Kidney (tissue), 14 donors: ENCODE results near the gene ATG13. TPM values are rescaled to one million over a fixed set of nuclear protein-coding genes. Genes with fewer than 3 reads are reported as not detected.

Source experiments
- DNase-seq, 5 donors: peaks; one replicate each; pipeline ENCODE4 v3.0.0-alpha.2; 2013 to 2020
- FAIRE-seq: peaks from 2 replicates; lab custom pipeline; 2012; peaks lifted over from hg19 to GRCh38; lab: Jason Lieb, UNC
- H3K27ac ChIP-seq, 2 donors: one replicate each; pipeline ENCODE4 v1.7.0; 2013; ENCODE audit warnings: low read depth in 2 of 2, low read length in 2 of 2, inconsistent platforms in 1 of 2
- H3K27me3 ChIP-seq: one replicate; pipeline ENCODE4 v1.7.1; 2013; ENCODE audit warnings: low read length, inconsistent platforms; ENCODE audit not compliant: control insufficient read depth, insufficient read depth
- H3K36me3 ChIP-seq, 3 donors: one replicate each; pipeline versions ENCODE4 v1.7.0 to v1.7.1; 2013; ENCODE audit warnings: low read length in 3 of 3, control low read depth in 1 of 3, inconsistent platforms in 1 of 3; ENCODE audit not compliant: insufficient read depth in 3 of 3, control insufficient read depth in 2 of 3
- H3K4me1 ChIP-seq, 3 donors: one replicate each; pipeline versions ENCODE4 v1.7.0 to v1.7.1; 2013; ENCODE audit warnings: low read length in 3 of 3, inconsistent platforms in 1 of 3, low read depth in 1 of 3; ENCODE audit not compliant: control insufficient read depth in 2 of 3, insufficient read depth in 2 of 3
- H3K4me3 ChIP-seq, 3 donors: one replicate each; pipeline versions ENCODE4 v1.7.0 to v1.8.1; 2013; ENCODE audit warnings: low read length in 3 of 3, control low read depth in 1 of 3, inconsistent platforms in 1 of 3
- H3K9ac ChIP-seq, 3 donors: one replicate each; pipeline versions ENCODE4 v1.7.0 to v1.7.1; 2013; ENCODE audit warnings: low read length in 3 of 3, control low read depth in 1 of 3, inconsistent platforms in 1 of 3
- H3K9me3 ChIP-seq, 3 donors: one replicate each; pipeline versions ENCODE4 v1.7.0 to v1.7.1; 2013; ENCODE audit warnings: low read length in 3 of 3, control low read depth in 1 of 3, inconsistent platforms in 1 of 3; ENCODE audit not compliant: control insufficient read depth in 2 of 3, insufficient read depth in 1 of 3
- intact Hi-C: fragments of 100-400 bp; cut with DNase I; formaldehyde crosslinking; loops from one replicate; pipeline ENCODE4 v1.11.1; 2022
- polyA plus RNA-seq: library from polyadenylated mRNA; stranded (reverse); fragments of 350-450 nt; fragmentation: Illumina TruSeq; extraction: RNeasy Lipid Tissue Mini Kit (QIAGEN cat#74804); gene quantifications from one replicate; pipeline ENCODE4 v1.2.3, GENCODE V29; 2014; ENCODE audit warnings: low read depth, low replicate concordance; ENCODE audit not compliant: insufficient read depth
- total RNA-seq: library from RNA; stranded (reverse); fragmentation: NEBNext Ultra II Directional; extraction: Animal tissue kit (Norgen Biotek cat#: 25700); gene quantifications from one replicate; pipeline ENCODE4 v1.2.1, GENCODE V29; 2021
- TF ChIP-seq, protein P1 (sequence below): IDR thresholded peaks from 3 replicates; pipeline ENCODE4 v1.5.1; 2012; ENCODE audit warnings: mild to moderate bottlenecking, moderate library complexity, borderline replicate concordance; ENCODE audit not compliant: insufficient read depth; ENCODE audit errors: extremely low read depth
- donor health status: control.
- donor health status: control.
- donor health status: control.
- donor health status: control.
- donor health status: control.
- donor health status: DM: yes; HTN: yes; CAD: no.
- donor health status: Normal renal cell carcinoma (clear cell type).

ATG13 gene
- total and polyA plus RNA-seq, 2 donors from 2014 or later = 40.1 to 73.5 TPM

DNA sequence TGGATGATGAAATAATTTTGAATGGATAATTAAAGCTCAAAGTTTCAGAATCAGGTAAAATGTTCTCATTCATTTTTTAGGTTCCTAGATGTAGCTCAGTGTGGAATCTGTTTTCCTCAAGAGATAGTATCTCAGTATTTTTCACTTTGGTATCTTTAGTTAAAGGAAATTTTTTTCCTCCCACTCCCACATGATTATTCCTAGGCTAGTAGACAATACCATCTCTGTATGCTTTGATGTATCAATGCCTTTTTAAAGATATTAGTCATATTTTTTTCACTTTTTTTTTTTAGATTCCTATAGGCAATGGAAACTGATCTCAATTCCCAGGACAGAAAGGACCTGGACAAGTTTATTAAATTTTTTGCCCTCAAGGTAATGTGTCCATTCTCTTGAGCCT is 26.6 kb downstream of the ATG13 start:
- H3K9me3 ChIP-seq = no peaks in the 10 kb centered on the region
- H3K9ac ChIP-seq = no peak overlapping the region
- no peak overlapping the region for H3K27ac ChIP-seq
- no peak for DNase-seq
- peaks cover 0 to 14% (median 0%) of the 10 kb centered on the region in 3 donors for H3K4me1 ChIP-seq
- H3K4me3 ChIP-seq = no peak overlapping the region
- FAIRE-seq = no peak
- intact Hi-C loops = no loop called here
- TF ChIP-seq, protein P1, sequence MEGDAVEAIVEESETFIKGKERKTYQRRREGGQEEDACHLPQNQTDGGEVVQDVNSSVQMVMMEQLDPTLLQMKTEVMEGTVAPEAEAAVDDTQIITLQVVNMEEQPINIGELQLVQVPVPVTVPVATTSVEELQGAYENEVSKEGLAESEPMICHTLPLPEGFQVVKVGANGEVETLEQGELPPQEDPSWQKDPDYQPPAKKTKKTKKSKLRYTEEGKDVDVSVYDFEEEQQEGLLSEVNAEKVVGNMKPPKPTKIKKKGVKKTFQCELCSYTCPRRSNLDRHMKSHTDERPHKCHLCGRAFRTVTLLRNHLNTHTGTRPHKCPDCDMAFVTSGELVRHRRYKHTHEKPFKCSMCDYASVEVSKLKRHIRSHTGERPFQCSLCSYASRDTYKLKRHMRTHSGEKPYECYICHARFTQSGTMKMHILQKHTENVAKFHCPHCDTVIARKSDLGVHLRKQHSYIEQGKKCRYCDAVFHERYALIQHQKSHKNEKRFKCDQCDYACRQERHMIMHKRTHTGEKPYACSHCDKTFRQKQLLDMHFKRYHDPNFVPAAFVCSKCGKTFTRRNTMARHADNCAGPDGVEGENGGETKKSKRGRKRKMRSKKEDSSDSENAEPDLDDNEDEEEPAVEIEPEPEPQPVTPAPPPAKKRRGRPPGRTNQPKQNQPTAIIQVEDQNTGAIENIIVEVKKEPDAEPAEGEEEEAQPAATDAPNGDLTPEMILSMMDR = no peak
- H3K27me3 ChIP-seq = no peaks in the 10 kb centered on the region
- H3K36me3 ChIP-seq = peaks cover 2 to 11% (median 5%) of the 10 kb centered on the region in 3 donors

- FAIRE-seq = no peak
- no peak overlapping the region for H3K9ac ChIP-seq
- TF ChIP-seq, protein P1 = no peak
These were observed 31.9 kb downstream of the ATG13 start for GRCh38 chr11:46649180-46649738.

DNA sequence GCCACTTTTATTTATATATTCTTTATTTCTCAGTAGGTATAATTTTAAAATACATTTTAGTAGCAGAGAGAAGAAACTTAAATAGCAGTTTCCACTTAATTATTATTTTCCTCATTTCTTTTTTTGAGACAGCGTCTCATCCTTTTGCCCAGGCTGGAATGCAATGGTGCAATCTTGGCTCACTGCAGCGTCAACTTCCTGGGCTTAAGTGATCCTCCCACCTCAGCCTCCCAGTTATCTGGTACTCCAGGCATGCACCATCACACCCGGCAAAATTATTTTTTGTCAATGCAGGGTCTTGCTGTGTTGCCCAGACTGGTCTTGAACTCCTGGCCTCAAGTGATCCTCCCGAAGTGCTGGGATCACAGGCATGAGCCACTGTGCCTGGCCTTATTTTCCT is 38.3 kb downstream of the ATG13 start:
- TF ChIP-seq, protein P1 = no peak
- FAIRE-seq = no peak
- intact Hi-C loops = no loop called here
- Histone ChIP-seq H3K4me1 (no peaks in the 10 kb centered on the region), H3K9me3 (no peaks in the 10 kb centered on the region), H3K9ac (no peak overlapping the region), H3K36me3 (peaks cover 13 to 59% (median 38%) of the 10 kb centered on the region in 3 donors), H3K27ac (no peak overlapping the region), H3K4me3 (no peak overlapping the region), H3K27me3 (no peaks in the 10 kb centered on the region)
- DNase-seq = no peak

More at GRCh38 chr11:46649180-46649738, 31.9 kb downstream of the ATG13 start:
- Histone ChIP-seq H3K27me3 (no peaks in the 10 kb centered on the region), H3K9me3 (no peaks in the 10 kb centered on the region), H3K36me3 (peaks cover 10 to 40% (median 19%) of the 10 kb centered on the region in 3 donors), H3K4me3 (no peak overlapping the region), H3K4me1 (peaks cover 0 to 6% (median 0%) of the 10 kb centered on the region in 3 donors), H3K27ac (no peak overlapping the region)
- intact Hi-C loops = no loop called here
- DNase-seq = peak in 2 of 5 donors; percentile 7 to 74
